Measurements from ENCODE around the gene ZDHHC20. TPM values are rescaled to one million over a fixed set of nuclear protein-coding genes. Genes with fewer than 3 reads are reported as not detected.

The ZDHHC20 gene
- polyA plus RNA-seq, 2 of the 4 experiments (the other 2 are of a cell fraction), result 26.9 to 57.0 TPM

- ATAC-seq (no peak), FAIRE-seq (no peak), DNase-seq (ENCODE audit: low read depth in 1 of 2, low spot score in 1 of 2) (no peak)
- TF ChIP-seq ATOH8 (CRISPR knock-in tag; IDR thresholded peaks at IDR 0.05; ENCODE audit: low read depth) (no peak), RNF2 (IDR thresholded peaks at IDR 0.05; ENCODE audit: borderline replicate concordance, low read depth) (no peak), SMC3 (IDR thresholded peaks at IDR 0.05) (no peak), RFX5 (IDR thresholded peaks at IDR 0.05) (no peak), USF2 (IDR thresholded peaks at IDR 0.05) (no peak), MAZ (IDR thresholded peaks at IDR 0.05; ENCODE audit: borderline replicate concordance, low read depth, low read length) (no peak), ESRRA (IDR thresholded peaks at IDR 0.05; ENCODE audit: borderline replicate concordance, low read length) (no peak), ZNF302 (CRISPR knock-in tag; IDR thresholded peaks at IDR 0.05) (no peak), GATA3 (IDR thresholded peaks at IDR 0.05; ENCODE audit: borderline replicate concordance) (no peak)
- TF ChIP-seq, protein P1, sequence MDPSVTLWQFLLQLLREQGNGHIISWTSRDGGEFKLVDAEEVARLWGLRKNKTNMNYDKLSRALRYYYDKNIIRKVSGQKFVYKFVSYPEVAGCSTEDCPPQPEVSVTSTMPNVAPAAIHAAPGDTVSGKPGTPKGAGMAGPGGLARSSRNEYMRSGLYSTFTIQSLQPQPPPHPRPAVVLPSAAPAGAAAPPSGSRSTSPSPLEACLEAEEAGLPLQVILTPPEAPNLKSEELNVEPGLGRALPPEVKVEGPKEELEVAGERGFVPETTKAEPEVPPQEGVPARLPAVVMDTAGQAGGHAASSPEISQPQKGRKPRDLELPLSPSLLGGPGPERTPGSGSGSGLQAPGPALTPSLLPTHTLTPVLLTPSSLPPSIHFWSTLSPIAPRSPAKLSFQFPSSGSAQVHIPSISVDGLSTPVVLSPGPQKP (IDR thresholded peaks at IDR 0.05; ENCODE audit: low read depth, low read length), result no peak
- TF ChIP-seq, protein P2, sequence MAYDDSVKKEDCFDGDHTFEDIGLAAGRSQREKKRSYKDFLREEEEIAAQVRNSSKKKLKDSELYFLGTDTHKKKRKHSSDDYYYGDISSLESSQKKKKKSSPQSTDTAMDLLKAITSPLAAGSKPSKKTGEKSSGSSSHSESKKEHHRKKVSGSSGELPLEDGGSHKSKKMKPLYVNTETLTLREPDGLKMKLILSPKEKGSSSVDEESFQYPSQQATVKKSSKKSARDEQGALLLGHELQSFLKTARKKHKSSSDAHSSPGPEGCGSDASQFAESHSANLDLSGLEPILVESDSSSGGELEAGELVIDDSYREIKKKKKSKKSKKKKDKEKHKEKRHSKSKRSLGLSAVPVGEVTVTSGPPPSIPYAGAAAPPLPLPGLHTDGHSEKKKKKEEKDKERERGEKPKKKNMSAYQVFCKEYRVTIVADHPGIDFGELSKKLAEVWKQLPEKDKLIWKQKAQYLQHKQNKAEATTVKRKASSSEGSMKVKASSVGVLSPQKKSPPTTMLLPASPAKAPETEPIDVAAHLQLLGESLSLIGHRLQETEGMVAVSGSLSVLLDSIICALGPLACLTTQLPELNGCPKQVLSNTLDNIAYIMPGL (CRISPR knock-in tag; IDR thresholded peaks at IDR 0.05; ENCODE audit: borderline replicate concordance), result no peak
- TF ChIP-seq, protein P3, sequence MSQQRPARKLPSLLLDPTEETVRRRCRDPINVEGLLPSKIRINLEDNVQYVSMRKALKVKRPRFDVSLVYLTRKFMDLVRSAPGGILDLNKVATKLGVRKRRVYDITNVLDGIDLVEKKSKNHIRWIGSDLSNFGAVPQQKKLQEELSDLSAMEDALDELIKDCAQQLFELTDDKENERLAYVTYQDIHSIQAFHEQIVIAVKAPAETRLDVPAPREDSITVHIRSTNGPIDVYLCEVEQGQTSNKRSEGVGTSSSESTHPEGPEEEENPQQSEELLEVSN (IDR thresholded peaks at IDR 0.05; ENCODE audit: borderline replicate concordance, low read depth), result no peak
- no peak overlapping the region for H3K27ac ChIP-seq
- no peak overlapping the region for H3K4me3 ChIP-seq
- H3K9me3 ChIP-seq, result no peaks in the 10 kb centered on the region
- POLR2A ChIA-PET, result no interaction called here
- 78% methylated on average over 6 of the region's 6 CpGs for WGBS (ENCODE audit: missing lambda C conversion rate)
- H3K4me2 ChIP-seq, result no peak overlapping the region
- 0 out of 3 replicates have a peak, but pooled peaks cover 3% of the 10 kb centered on the region for H3K4me1 ChIP-seq
- CTCF ChIA-PET, result interaction anchor here (1.0 kb wide), 1 partner anchor 31 kb away, joined by 3 read pairs; no protein-coding TSS in a partner anchor
Measured at GRCh38 chr13:21445759-21446158, 13.3 kb downstream of the ZDHHC20 start.

DNA sequence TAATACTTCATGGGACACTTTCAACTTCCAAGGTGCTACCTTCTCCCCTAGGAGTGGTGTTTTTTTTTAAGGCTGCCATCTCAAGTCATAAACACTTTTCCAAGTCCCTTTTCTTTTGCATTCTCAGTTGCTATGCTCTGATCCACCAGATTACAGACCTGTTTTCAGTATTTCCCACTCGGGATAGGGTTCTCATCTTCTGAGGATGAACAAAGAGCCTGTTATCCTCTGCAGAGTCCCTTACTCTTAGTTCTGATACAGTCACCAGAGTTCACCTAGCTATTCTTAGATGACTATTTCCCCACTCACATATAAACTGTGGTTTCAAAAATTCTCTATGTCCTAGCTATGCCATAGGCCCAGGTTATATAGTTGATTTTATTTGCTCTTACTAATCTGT lies 15.9 kb downstream of the ZDHHC20 start:
- Histone ChIP-seq H3K4me3 (no peak overlapping the region), H3K27ac (no peak overlapping the region), H3K4me1 (0 out of 3 replicates have a peak, but pooled peaks cover 3% of the 10 kb centered on the region), H3K4me2 (no peak overlapping the region), H3K9me3 (no peaks in the 10 kb centered on the region)
- TF ChIP-seq HEYL (CRISPR knock-in tag; IDR thresholded peaks at IDR 0.05) (no peak), CBX2 (IDR thresholded peaks at IDR 0.05; ENCODE audit: borderline replicate concordance, low read depth) (no peak), ZFP36 (IDR thresholded peaks at IDR 0.05; ENCODE audit: borderline replicate concordance, partially characterized antibody) (no peak), RAD21 (conservative IDR thresholded peaks at IDR 0.05 in 1 of 2, IDR thresholded peaks at IDR 0.05 in 1 of 2) (no peak), RFX5 (IDR thresholded peaks at IDR 0.05) (no peak), NR3C1 (IDR thresholded peaks at IDR 0.05) (no peak), CHD4 (IDR thresholded peaks at IDR 0.05; ENCODE audit: borderline replicate concordance) (no peak), FOXS1 (CRISPR knock-in tag; IDR thresholded peaks at IDR 0.05) (no peak), MAFK (IDR thresholded peaks at IDR 0.05; ENCODE audit: partially characterized antibody) (no peak), KDM1A (IDR thresholded peaks at IDR 0.05; ENCODE audit: low read depth) (no peak), JUN (IDR thresholded peaks at IDR 0.05) (no peak), ZSCAN20 (CRISPR knock-in tag; IDR thresholded peaks at IDR 0.05) (no peak), SMC3 (IDR thresholded peaks at IDR 0.05) (no peak)
- CTCF ChIA-PET, result no interaction called here
- ATAC-seq (no peak), FAIRE-seq (no peak), DNase-seq (ENCODE audit: low read depth in 1 of 2, low spot score in 1 of 2) (no peak)
- POLR2A ChIA-PET, result no interaction called here
- 94% methylated on average over 1 of the region's 1 CpG for WGBS (ENCODE audit: missing lambda C conversion rate)

Measured in A549 (cell line).